Vagina (tissue), 2 donors: ENCODE data around the gene VNN1. TPM values are rescaled to one million over a fixed set of nuclear protein-coding genes. Genes with fewer than 3 reads are reported as not detected.

ENCODE experiments used
- DNase-seq, 2 donors: peaks; one replicate each; pipeline ENCODE4 v3.0.0-alpha.2; 2017; ENCODE audit errors: extremely low spot score in 2 of 2
- H3K27ac ChIP-seq: fragments of 200-600 bp; sonication (generic); one replicate; pipeline ENCODE4 v1.5.1; 2019
- H3K27me3 ChIP-seq: fragments of 200-600 bp; sonication (generic); one replicate; pipeline ENCODE4 v1.5.1; 2019
- H3K36me3 ChIP-seq, 2 donors: fragments of 200-600 bp; sonication (generic); one replicate each; pipeline ENCODE4 v1.5.1; 2017 to 2019
- H3K4me1 ChIP-seq: fragments of 200-600 bp; sonication (generic); one replicate; pipeline ENCODE4 v1.5.1; 2019
- H3K4me3 ChIP-seq, 2 donors: fragments of 200-600 bp; sonication (generic); 1 replicate in 1 of 2; 2 replicates in 1 of 2; pipeline ENCODE4 v1.5.1; 2016 to 2019
- H3K9me3 ChIP-seq: fragments of 200-600 bp; sonication (generic); one replicate; pipeline ENCODE4 v1.5.1; 2019
- CTCF ChIP-seq, 3 experiments: fragments of 450-650 bp in 2 of 3; fragments of 200-600 bp in 1 of 3; sonication (generic) in 1 of 3; IDR thresholded peaks; one replicate each; pipeline ENCODE4 v1.5.1; 2017 to 2019; ENCODE audit warnings: antibody characterized with exemption in 3 of 3, mild to moderate bottlenecking in 2 of 3, moderate library complexity in 2 of 3
- POLR2A ChIP-seq, 2 donors: fragments of 450-650 bp; IDR thresholded peaks; one replicate each; pipeline ENCODE4 v1.6.1; 2017; ENCODE audit warnings: antibody characterized with exemption in 2 of 2, mild to moderate bottlenecking in 2 of 2, moderate library complexity in 2 of 2
- POLR2AphosphoS5 ChIP-seq, 2 donors: sonication (generic); formaldehyde crosslinking; IDR thresholded peaks; one replicate each; pipeline ENCODE4 v1.9.0; 2017; ENCODE audit warnings: antibody characterized with exemption in 2 of 2, mild to moderate bottlenecking in 2 of 2, low read depth in 1 of 2; ENCODE audit not compliant: insufficient read depth in 1 of 2
- intact Hi-C: fragments of 100-400 bp; cut with DNase I; formaldehyde crosslinking; loops from one replicate; pipeline ENCODE4 v1.15.1; 2023
- total RNA-seq: library from RNA; depleted of rRNA; stranded (reverse); fragments of >200 nt; gene quantifications from one replicate; pipeline ENCODE4 v1.2.3, GENCODE V29; 2016

VNN1 gene
- total RNA-seq, 1 donor from 2014 or later = 2.0 TPM

GRCh38 chr6:132666118-132666517, 47.7 kb downstream of the VNN1 start:
- H3K4me1 ChIP-seq = no peaks in the 10 kb centered on the region
- DNase-seq = no peak
- TF ChIP-seq POLR2A (IDR thresholded peaks at IDR 0.05) (no peak), POLR2AphosphoS5 (IDR thresholded peaks at IDR 0.05; ENCODE audit: insufficient read depth in 1 of 2, low read depth in 1 of 2) (no peak), CTCF (IDR thresholded peaks at IDR 0.05) (no peak)
- H3K36me3 ChIP-seq = no peaks in the 10 kb centered on the region
- intact Hi-C loops = no loop called here
- H3K27me3 ChIP-seq = no peaks in the 10 kb centered on the region
- no peak overlapping the region for H3K4me3 ChIP-seq
- no peaks in the 10 kb centered on the region for H3K9me3 ChIP-seq
- H3K27ac ChIP-seq = no peak overlapping the region

GRCh38 chr6:132664309-132665034, 49.4 kb downstream of the VNN1 start:
- no peaks in the 10 kb centered on the region for H3K36me3 ChIP-seq
- H3K4me1 ChIP-seq = no peaks in the 10 kb centered on the region
- no peaks in the 10 kb centered on the region for H3K9me3 ChIP-seq
- TF ChIP-seq POLR2AphosphoS5 (IDR thresholded peaks at IDR 0.05; ENCODE audit: insufficient read depth in 1 of 2, low read depth in 1 of 2) (no peak), CTCF (IDR thresholded peaks at IDR 0.05) (no peak), POLR2A (IDR thresholded peaks at IDR 0.05) (no peak)
- intact Hi-C loops = no loop called here
- H3K27ac ChIP-seq = no peak overlapping the region
- H3K4me3 ChIP-seq = no peak overlapping the region
- no peak for DNase-seq
- H3K27me3 ChIP-seq = no peaks in the 10 kb centered on the region

GRCh38 chr6:132663661-132664060, 50.2 kb downstream of the VNN1 start:
- H3K27me3 ChIP-seq = no peaks in the 10 kb centered on the region
- no peak overlapping the region for H3K27ac ChIP-seq
- H3K4me1 ChIP-seq = no peaks in the 10 kb centered on the region
- H3K36me3 ChIP-seq = no peaks in the 10 kb centered on the region
- no peak overlapping the region for H3K4me3 ChIP-seq
- intact Hi-C loops = no loop called here
- DNase-seq = no peak
- TF ChIP-seq POLR2A (IDR thresholded peaks at IDR 0.05) (no peak), CTCF (IDR thresholded peaks at IDR 0.05) (no peak), POLR2AphosphoS5 (IDR thresholded peaks at IDR 0.05; ENCODE audit: insufficient read depth in 1 of 2, low read depth in 1 of 2) (no peak)
- H3K9me3 ChIP-seq = no peaks in the 10 kb centered on the region

- Histone ChIP-seq H3K27me3 (no peaks in the 10 kb centered on the region), H3K4me3 (no peak overlapping the region), H3K9me3 (no peaks in the 10 kb centered on the region), H3K27ac (no peak overlapping the region), H3K36me3 (no peaks in the 10 kb centered on the region), H3K4me1 (no peaks in the 10 kb centered on the region)
- intact Hi-C loops = no loop called here
- DNase-seq = no peak
- no peak for TF ChIP-seq POLR2A (IDR thresholded peaks at IDR 0.05)
- no peak for TF ChIP-seq CTCF (IDR thresholded peaks at IDR 0.05)
- TF ChIP-seq POLR2AphosphoS5 (IDR thresholded peaks at IDR 0.05; ENCODE audit: insufficient read depth in 1 of 2, low read depth in 1 of 2) = no peak
These were observed 51.9 kb downstream of the VNN1 start for GRCh38 chr6:132661906-132662305.

GRCh38 chr6:132659082-132659481, 54.8 kb downstream of the VNN1 start, which contains the start of gene TAAR1:
TAAR1 (minus strand) TSS chr6:132659182; CDS start chr6:132646003, 13,179 bp downstream.
- DNase-seq = no peak
- no peak within 1 kb of the TSS for H3K27ac ChIP-seq
- H3K9me3 ChIP-seq = no peaks in the 10 kb centered on the region
- H3K27me3 ChIP-seq = no peaks in the 10 kb centered on the region
- H3K4me3 ChIP-seq = no peak within 1 kb of the TSS
- intact Hi-C loops = no loop called here
- H3K4me1 ChIP-seq = no peaks in the 10 kb centered on the region
- TF ChIP-seq CTCF (IDR thresholded peaks at IDR 0.05) (no peak), POLR2A (IDR thresholded peaks at IDR 0.05) (no peak), POLR2AphosphoS5 (IDR thresholded peaks at IDR 0.05; ENCODE audit: insufficient read depth in 1 of 2, low read depth in 1 of 2) (no peak)
- H3K36me3 ChIP-seq = no peaks in the 10 kb centered on the region
